Mammary microvascular endothelial cell (primary cell): ENCODE data around the gene CLTRN. TPM values are rescaled to one million over a fixed set of nuclear protein-coding genes. Genes with fewer than 3 reads are reported as not detected.

Experiments
- total RNA-seq: library from RNA; depleted of rRNA; stranded (reverse); fragments of >200 nt; gene quantifications from 2 replicates; pipeline ENCODE4 v1.2.3, GENCODE V29; 2015

CLTRN gene, protein sequence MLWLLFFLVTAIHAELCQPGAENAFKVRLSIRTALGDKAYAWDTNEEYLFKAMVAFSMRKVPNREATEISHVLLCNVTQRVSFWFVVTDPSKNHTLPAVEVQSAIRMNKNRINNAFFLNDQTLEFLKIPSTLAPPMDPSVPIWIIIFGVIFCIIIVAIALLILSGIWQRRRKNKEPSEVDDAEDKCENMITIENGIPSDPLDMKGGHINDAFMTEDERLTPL
- total RNA-seq: 0.07 and 0.10 TPM in 2 replicates

DNA sequence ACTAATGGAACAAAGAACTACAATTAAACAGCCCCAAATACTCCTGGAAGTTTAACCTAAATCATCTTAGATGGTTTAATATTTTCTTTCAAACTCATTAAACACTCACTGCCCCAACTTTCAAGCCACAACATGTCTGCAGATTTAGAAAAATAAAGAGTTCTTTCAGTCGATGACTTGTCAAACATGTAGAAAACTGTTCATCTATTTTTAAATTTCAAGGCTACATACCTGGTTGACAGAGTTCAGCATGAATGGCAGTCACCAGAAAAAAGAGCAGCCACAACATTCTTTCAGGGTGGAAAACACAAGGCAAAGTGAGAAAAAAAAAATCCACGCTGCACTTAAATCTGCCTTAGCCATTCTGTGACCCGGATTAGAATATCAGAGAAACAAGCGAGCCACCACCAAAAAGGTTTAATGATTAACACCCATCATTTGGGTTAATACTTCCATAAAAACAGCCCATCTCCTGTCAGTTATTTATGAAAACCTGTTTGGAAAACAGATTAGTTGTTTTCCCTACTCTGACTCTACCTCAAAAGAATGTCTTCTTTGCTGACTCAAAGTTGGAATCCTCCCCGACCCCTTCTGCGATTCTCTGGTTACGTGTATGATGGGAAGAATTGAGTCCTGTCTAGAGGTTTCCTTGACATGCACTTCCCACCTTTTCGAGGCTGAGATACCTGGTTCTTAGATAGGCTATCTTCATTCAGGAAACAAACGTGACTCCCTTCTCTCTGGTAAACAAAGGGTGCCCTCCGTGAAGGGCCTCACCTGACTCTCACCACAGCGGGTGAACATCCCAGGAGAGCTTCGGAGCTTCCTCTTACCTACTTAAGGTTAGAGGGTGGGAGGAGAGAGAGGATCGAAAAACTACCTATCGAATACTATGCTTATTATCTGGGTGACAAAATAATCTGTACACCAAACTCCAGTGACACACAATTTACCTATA, at the start of gene CLTRN:
Gene CLTRN, minus strand, starts transcription at position 319 of the 958 bp plus-strand sequence. Its CDS starts 30 bp downstream, at position 289.

DNA sequence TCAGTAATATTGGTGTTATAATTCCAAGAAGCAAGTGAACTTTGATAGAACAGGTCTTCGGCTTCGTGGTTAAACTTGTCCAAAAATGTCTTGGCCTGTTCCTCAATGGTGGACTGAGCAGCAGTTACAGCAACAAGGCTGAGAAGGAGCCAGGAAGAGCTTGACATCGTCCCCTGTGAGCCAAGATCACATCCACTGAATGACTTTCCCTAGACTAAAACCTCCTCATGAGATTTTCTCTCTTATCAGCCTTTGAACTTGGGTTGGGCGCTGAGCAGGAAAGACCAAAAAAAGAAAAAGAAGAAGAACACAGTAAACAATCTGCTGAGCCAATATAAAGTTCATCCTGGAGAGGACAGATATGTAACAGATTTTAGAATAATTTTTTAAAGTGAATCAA, 63.9 kb downstream of the CLTRN start, which contains the start of gene ACE2:
Gene ACE2, minus strand, starts transcription at position 216 of the 400 bp plus-strand sequence. Its CDS starts 49 bp downstream, at position 167.

Other genes with a start within 250 kb of the CLTRN start
- 53.2 and 53.5 TPM in 2 replicates for gene PIR, start 171.5 kb downstream of the CLTRN start, total RNA-seq
- 13.5 and 14.0 TPM in 2 replicates for gene BMX, start 164.0 kb downstream of the CLTRN start, total RNA-seq
- gene ACE2, start 63.8 kb downstream of the CLTRN start, total RNA-seq: not detected in 2 replicates
- gene CA5B, start 73.5 kb upstream of the CLTRN start, total RNA-seq: 3.3 and 3.7 TPM in 2 replicates
- 4.7 and 4.9 TPM in 2 replicates for gene ZRSR2, start 125.7 kb upstream of the CLTRN start, total RNA-seq
- 93.1 and 102 TPM in 2 replicates for gene AP1S2, start 190.0 kb upstream of the CLTRN start, total RNA-seq